SK-N-SH treated with all-trans-retinoic acid at 6 μM for 48 hours (cell line): ENCODE measurements around the gene WDR7.

Experiments
- ATAC-seq: fragments of 200-7000 bp; cut with Tn5 transposase; 3 replicates; pipeline ENCODE4 v1.9.1; 2020; ENCODE audit warnings: mild to moderate bottlenecking, moderate library complexity
- ARNTL ChIP-seq: fragments of 450-650 bp; formaldehyde crosslinking; IDR thresholded peaks from 2 replicates; pipeline ENCODE4 v1.5.0; 2020; ENCODE audit warnings: low read depth, mild to moderate bottlenecking, moderate library complexity, borderline replicate concordance
- BACH2 ChIP-seq: fragments of 250-450 bp; sonication (Bioruptor Pico); IDR thresholded peaks from 2 replicates; pipeline ENCODE4 v1.9.0; 2021; ENCODE audit warnings: mild to moderate bottlenecking, borderline replicate concordance
- CSDC2 ChIP-seq: fragments of 250-450 bp; sonication (Bioruptor Pico); IDR thresholded peaks from 2 replicates; pipeline ENCODE4 v1.5.0; 2020; ENCODE audit warnings: mild to moderate bottlenecking, moderate library complexity
- CSRNP3 ChIP-seq: fragments of 250-450 bp; sonication (Bioruptor Pico); IDR thresholded peaks from 2 replicates; pipeline ENCODE4 v1.5.1; 2021; ENCODE audit warnings: mild to moderate bottlenecking, moderate library complexity
- ESRRG ChIP-seq: fragments of 250-450 bp; sonication (Bioruptor Pico); IDR thresholded peaks from 2 replicates; pipeline ENCODE4 v1.6.1; 2021; ENCODE audit warnings: mild to moderate bottlenecking
- ISL1 ChIP-seq: fragments of 250-450 bp; sonication (Bioruptor Pico); IDR thresholded peaks from 2 replicates; pipeline ENCODE4 v2.1.2; 2022; ENCODE audit warnings: mild to moderate bottlenecking, moderate library complexity
- OSR1 ChIP-seq: fragments of 250-450 bp; sonication (Bioruptor Pico); IDR thresholded peaks from 2 replicates; pipeline ENCODE4 v1.8.0; 2022; ENCODE audit warnings: moderate library complexity, mild to moderate bottlenecking, inconsistent platforms
- PATZ1 ChIP-seq: fragments of 250-450 bp; sonication (Bioruptor Pico); IDR thresholded peaks from 2 replicates; pipeline ENCODE4 v1.8.0; 2020; ENCODE audit warnings: mild to moderate bottlenecking, moderate library complexity, borderline replicate concordance
- POU6F1 ChIP-seq: fragments of 250-450 bp; sonication (Bioruptor Pico); IDR thresholded peaks from 2 replicates; pipeline ENCODE4 v1.8.0; 2021; ENCODE audit warnings: low read depth, mild to moderate bottlenecking, moderate library complexity, borderline replicate concordance
- PPARA ChIP-seq: fragments of 250-450 bp; sonication (Bioruptor Pico); IDR thresholded peaks from 2 replicates; pipeline ENCODE4 v1.5.0; 2020; ENCODE audit warnings: mild to moderate bottlenecking, borderline replicate concordance
- RARB ChIP-seq: fragments of 250-450 bp; sonication (Bioruptor Pico); IDR thresholded peaks from 2 replicates; pipeline ENCODE4 v1.8.0; 2021; ENCODE audit warnings: mild to moderate bottlenecking, moderate library complexity
- SNAI2 ChIP-seq: fragments of 250-450 bp; sonication (Bioruptor Pico); IDR thresholded peaks from 2 replicates; pipeline ENCODE4 v1.5.0; 2020; ENCODE audit warnings: mild to moderate bottlenecking, moderate library complexity
- TOX ChIP-seq: fragments of 250-450 bp; sonication (Bioruptor Pico); IDR thresholded peaks from 2 replicates; pipeline ENCODE4 v1.8.0; 2021; ENCODE audit warnings: mild to moderate bottlenecking, moderate library complexity, borderline replicate concordance
- TSHZ2 ChIP-seq: fragments of 250-450 bp; sonication (Bioruptor Pico); IDR thresholded peaks from 2 replicates; pipeline ENCODE4 v1.5.0; 2020; ENCODE audit warnings: mild to moderate bottlenecking, moderate library complexity
- ZC3H10 ChIP-seq: fragments of 250-450 bp; sonication (Bioruptor Pico); IDR thresholded peaks from 2 replicates; pipeline ENCODE4 v1.5.1; 2021; ENCODE audit warnings: mild to moderate bottlenecking, moderate library complexity
- ZFP3 ChIP-seq: fragments of 250-450 bp; sonication (Bioruptor Pico); IDR thresholded peaks from 2 replicates; pipeline ENCODE4 v1.5.0; 2020; ENCODE audit warnings: mild to moderate bottlenecking, moderate library complexity
- ZFP30 ChIP-seq: fragments of 450-650 bp; formaldehyde crosslinking; IDR thresholded peaks from 2 replicates; pipeline ENCODE4 v1.5.0; 2022; ENCODE audit warnings: mild to moderate bottlenecking, moderate library complexity
- ZNF70 ChIP-seq: fragments of 450-650 bp; formaldehyde crosslinking; IDR thresholded peaks from 2 replicates; pipeline ENCODE4 v1.5.0; 2020; ENCODE audit warnings: mild to moderate bottlenecking, moderate library complexity
- ZNF8 ChIP-seq: fragments of 450-650 bp; formaldehyde crosslinking; IDR thresholded peaks from 2 replicates; pipeline ENCODE4 v1.5.0; 2020; ENCODE audit warnings: mild to moderate bottlenecking, moderate library complexity

WDR7 gene

GRCh38 chr18:56945171-56946083, 294.3 kb downstream of the WDR7 start:
- no peak for TF ChIP-seq ISL1
- TF ChIP-seq TSHZ2 (CRISPR knock-in tag), result no peak
- TF ChIP-seq ZNF8 (CRISPR knock-in tag), result no peak
- TF ChIP-seq ESRRG, result no peak
- no peak for TF ChIP-seq TOX (CRISPR knock-in tag)
- TF ChIP-seq BACH2 (CRISPR knock-in tag), result no peak
- TF ChIP-seq ZFP3, result no peak
- TF ChIP-seq ARNTL (CRISPR knock-in tag), result no peak
- TF ChIP-seq PPARA (CRISPR knock-in tag), result no peak
- no peak for TF ChIP-seq OSR1
- no peak for TF ChIP-seq ZNF70
- TF ChIP-seq PATZ1 (CRISPR knock-in tag), result no peak
- no peak for TF ChIP-seq CSRNP3
- TF ChIP-seq ZFP30 (CRISPR knock-in tag), result no peak
- ATAC-seq, result no peak

- no peak for ATAC-seq
- TF ChIP-seq PPARA (CRISPR knock-in tag), result no peak
Observed at GRCh38 chr18:56947236-56947635, 296.1 kb downstream of the WDR7 start.

GRCh38 chr18:56952026-56952425, 300.9 kb downstream of the WDR7 start:
- no peak for ATAC-seq
- TF ChIP-seq ISL1 (no peak), ZNF8 (CRISPR knock-in tag) (no peak), ESRRG (no peak), RARB (no peak), ZC3H10 (no peak), POU6F1 (CRISPR knock-in tag) (no peak), CSRNP3 (no peak), CSDC2 (CRISPR knock-in tag) (no peak), SNAI2 (no peak), TOX (CRISPR knock-in tag) (no peak)
- TF ChIP-seq, all 23 proteins: peak for 0
